SIG-M5 treated with dmso at 0.1 percent for 504 hours (cell line): ENCODE measurements around the gene ALPL.
"Not testable (repeated sequence)": the region's sequence is repeated elsewhere in the genome, so short reads cannot be mapped to it uniquely, and the experiment has no call there.

ENCODE experiments used
- DNase-seq: peaks from one replicate; lab custom pipeline; 2025; ENCODE audit not compliant: unreplicated experiment; lab: John Stamatoyannopoulos, UW

Gene ALPL

GRCh38 chr1:21509351-21510112 lies at the start of gene ALPL:
Gene ALPL, plus strand, starts transcription at chr1:21509423. Its CDS starts 44,659 bp downstream, at chr1:21554082.
- DNase-seq, result no peak

GRCh38 chr1:21465127-21465526 lies 44.1 kb upstream of the ALPL start:
- not testable (repeated sequence) for DNase-seq

GRCh38 chr1:21467946-21468345 lies 41.3 kb upstream of the ALPL start:
- peak; percentile 20 for DNase-seq

- no peak for DNase-seq
Observed at GRCh38 chr1:21468599-21468998, 40.6 kb upstream of the ALPL start.

GRCh38 chr1:21469581-21469980 lies 39.6 kb upstream of the ALPL start:
- DNase-seq, result no peak

- DNase-seq, result no peak
Observed at GRCh38 chr1:21472861-21473260, 36.4 kb upstream of the ALPL start.

- DNase-seq, result no peak
Observed at GRCh38 chr1:21478356-21478755, 30.9 kb upstream of the ALPL start.

GRCh38 chr1:21483881-21484280 lies 25.3 kb upstream of the ALPL start:
- DNase-seq, result not testable (repeated sequence)

GRCh38 chr1:21489146-21489545 lies 20.1 kb upstream of the ALPL start:
- DNase-seq, result no peak

GRCh38 chr1:21490774-21491487 lies 18.3 kb upstream of the ALPL start:
- peak; percentile 29 for DNase-seq

- no peak for DNase-seq
Observed at GRCh38 chr1:21491488-21492355, 17.5 kb upstream of the ALPL start.

GRCh38 chr1:21492356-21492625 lies 16.9 kb upstream of the ALPL start:
- DNase-seq, result no peak

GRCh38 chr1:21494196-21494595 lies 15.0 kb upstream of the ALPL start:
- DNase-seq, result no peak

- DNase-seq, result no peak
Observed at GRCh38 chr1:21495225-21495820, 13.9 kb upstream of the ALPL start.

GRCh38 chr1:21496063-21496462 lies 13.2 kb upstream of the ALPL start:
- DNase-seq, result no peak

- DNase-seq, result no peak
Observed at GRCh38 chr1:21496886-21497285, 12.3 kb upstream of the ALPL start.

GRCh38 chr1:21497466-21498061 lies 11.7 kb upstream of the ALPL start:
- DNase-seq, result no peak

GRCh38 chr1:21499283-21499950 lies 9.8 kb upstream of the ALPL start:
- no peak for DNase-seq

GRCh38 chr1:21503706-21504377 lies 5.4 kb upstream of the ALPL start:
- no peak for DNase-seq

GRCh38 chr1:21506804-21507203 lies 2.4 kb upstream of the ALPL start:
- no peak for DNase-seq
